Endothelial cell of umbilical vein (primary cell): ENCODE measurements around the gene CACNA1A. TPM values are rescaled to one million over a fixed set of nuclear protein-coding genes. Genes with fewer than 3 reads are reported as not detected.

Source experiments
- BruUV-seq: library from RNA; stranded (reverse); fragments of 400-500 nt; replicated peaks from 2 replicates; lab custom pipeline; 2021; lab: Mats Ljungman, UMichigan
- CTCF ChIA-PET: fragments of 300-600, 350-600 bp; sonication (Branson Sonifier 250); formaldehyde crosslinking; loops from one replicate; lab custom pipeline; 2021; ENCODE audit warnings: antibody characterized with exemption, inconsistent platforms; lab: Charles Lee
- POLR2A ChIA-PET: fragments of 300-600, 350-600 bp; sonication (Branson Sonifier 250); formaldehyde crosslinking; loops from one replicate; lab custom pipeline; 2021; ENCODE audit warnings: antibody characterized with exemption, inconsistent platforms; lab: Charles Lee
- DNase-seq: peaks from one replicate; pipeline ENCODE4 v3.0.0-alpha.2; 2011; ENCODE audit warnings: low read depth, low spot score
- FAIRE-seq: peaks from 2 replicates; lab custom pipeline; 2011; peaks lifted over from hg19 to GRCh38; lab: Jason Lieb, UNC
- H2AFZ ChIP-seq: 2 replicates; pipeline ENCODE4 v1.6.0; 2012; ENCODE audit warnings: low read depth, low read length, control low read depth, inconsistent platforms
- H3K27ac ChIP-seq: 2 replicates; pipeline ENCODE4 v1.5.1; 2011; ENCODE audit warnings: low read depth, mild to moderate bottlenecking, control low read depth, low read length, moderate library complexity; ENCODE audit not compliant: insufficient read depth
- H3K27me3 ChIP-seq, 2 experiments: 2 replicates each; pipeline versions ENCODE4 v1.6.0 to v1.6.1; 2011; ENCODE audit warnings: low read length in 2 of 2, mixed read lengths in 1 of 2; ENCODE audit not compliant: control insufficient read depth in 2 of 2, insufficient read depth in 2 of 2
- H3K36me3 ChIP-seq, 2 experiments: 2 replicates in 1 of 2; 3 replicates in 1 of 2; pipeline ENCODE4 v1.5.1; 2011; ENCODE audit warnings: low read length in 2 of 2, mild to moderate bottlenecking in 1 of 2, moderate library complexity in 1 of 2; ENCODE audit not compliant: control insufficient read depth in 2 of 2, insufficient read depth in 2 of 2; ENCODE audit errors: extremely low read depth in 1 of 2
- H3K4me1 ChIP-seq: 3 replicates; pipeline ENCODE4 v1.5.1; 2011; ENCODE audit warnings: mild to moderate bottlenecking, low read length; ENCODE audit not compliant: control insufficient read depth, insufficient read depth; ENCODE audit errors: extremely low read depth
- H3K4me2 ChIP-seq: 2 replicates; pipeline ENCODE4 v1.6.1; 2011; ENCODE audit warnings: low read length, control low read depth, mixed read lengths; ENCODE audit not compliant: insufficient read depth
- H3K4me3 ChIP-seq, 3 experiments: fragments of 200-600 bp in 1 of 3; sonication (generic), shearing (Covaris generic) in 1 of 3; replicated peaks in 1 of 3; 2 replicates each; pipeline ENCODE4 v1.5.1; 2011 to 2016; ENCODE audit warnings: control low read depth in 3 of 3, low read length in 3 of 3, mild to moderate bottlenecking in 2 of 3, inconsistent platforms in 1 of 3, low read depth in 1 of 3, moderate library complexity in 1 of 3; ENCODE audit not compliant: insufficient read depth in 1 of 3
- H3K79me2 ChIP-seq: 2 replicates; pipeline ENCODE4 v1.6.0; 2012; ENCODE audit warnings: low read length, inconsistent platforms; ENCODE audit not compliant: control insufficient read depth, insufficient read depth
- H3K9ac ChIP-seq: replicated peaks from 2 replicates; pipeline ENCODE3; 2011; ENCODE audit warnings: low read length, control low read depth; ENCODE audit not compliant: insufficient read depth; ENCODE audit errors: extremely low read depth
- H3K9me1 ChIP-seq: replicated peaks from 3 replicates; pipeline ENCODE4 v1.6.0; 2011; ENCODE audit warnings: mild to moderate bottlenecking, low read length; ENCODE audit not compliant: control insufficient read depth, insufficient read depth; ENCODE audit errors: extremely low read depth
- H3K9me3 ChIP-seq: replicated peaks from 2 replicates; pipeline ENCODE4 v1.5.1; 2012; ENCODE audit warnings: low read length, inconsistent platforms; ENCODE audit not compliant: control insufficient read depth, insufficient read depth
- H4K20me1 ChIP-seq: replicated peaks from 2 replicates; pipeline ENCODE3; 2011; ENCODE audit warnings: mild to moderate bottlenecking, low read length; ENCODE audit not compliant: control insufficient read depth, insufficient read depth; ENCODE audit errors: extremely low read depth
- CTCF ChIP-seq, 2 donors: IDR thresholded peaks; 1 replicate in 1 of 2; 2 replicates in 1 of 2; pipeline ENCODE4 v1.5.1; 2011; ENCODE audit warnings: low read length in 2 of 2, mild to moderate bottlenecking in 2 of 2, moderate library complexity in 2 of 2, control low read depth in 1 of 2, inconsistent platforms in 1 of 2, low read depth in 1 of 2; ENCODE audit not compliant: insufficient read depth in 1 of 2; ENCODE audit errors: extremely low read depth in 1 of 2
- EZH2 ChIP-seq: IDR thresholded peaks from 2 replicates; pipeline ENCODE4 v1.6.1; 2012; ENCODE audit warnings: borderline replicate concordance, low read depth, mild to moderate bottlenecking, moderate library complexity, low read length, inconsistent platforms; ENCODE audit not compliant: severe bottlenecking
- FOS ChIP-seq: IDR thresholded peaks from 2 replicates; pipeline ENCODE4 v1.6.1; 2011; ENCODE audit warnings: mild to moderate bottlenecking, low read length, moderate library complexity, borderline replicate concordance; ENCODE audit not compliant: insufficient read depth
- GATA2 ChIP-seq: IDR thresholded peaks from 2 replicates; pipeline ENCODE4 v1.7.0; 2011; ENCODE audit warnings: low read depth, mild to moderate bottlenecking, moderate library complexity, mixed read lengths, low read length; ENCODE audit not compliant: insufficient read length, insufficient read depth
- JUN ChIP-seq: IDR thresholded peaks from 2 replicates; pipeline ENCODE4 v1.6.1; 2011; ENCODE audit warnings: borderline replicate concordance, low read depth; ENCODE audit not compliant: insufficient read length, insufficient read depth
- MAX ChIP-seq: IDR thresholded peaks from 2 replicates; pipeline ENCODE4 v1.6.1; 2011; ENCODE audit not compliant: insufficient read depth, insufficient read length
- MYC ChIP-seq: IDR thresholded peaks from one replicate; pipeline ENCODE4 v1.6.1; 2011; ENCODE audit warnings: mild to moderate bottlenecking, low read depth, low read length
- POLR2A ChIP-seq: IDR thresholded peaks from 2 replicates; pipeline ENCODE4 v1.6.1; 2012; ENCODE audit warnings: low read depth, mild to moderate bottlenecking, control low read depth, low read length
- POLR2AphosphoS5 ChIP-seq: IDR thresholded peaks from 2 replicates; pipeline ENCODE4 v1.6.1; 2012; ENCODE audit warnings: low read depth, mild to moderate bottlenecking, control low read depth, low read length, moderate library complexity; ENCODE audit not compliant: insufficient read depth
- dilution Hi-C: fragments of 300-500 bp; cut with MboI; formaldehyde crosslinking; loops from one replicate; pipeline ENCODE4 v1.15.0; 2019; ENCODE audit warnings: low sequenced_read_pairs; ENCODE audit not compliant: extremely low pct_ligation_motif_present
- intact Hi-C: fragments of 100-400 bp; cut with micrococcal nuclease; formaldehyde crosslinking; loops from one replicate; pipeline ENCODE4 v1.10.0; 2022
- polyA plus RNA-seq, 4 experiments: library from polyadenylated mRNA; depleted of rRNA in 3 of 4; stranded (reverse) in 3 of 4; unstranded in 1 of 4; fragments of >200 nt; gene quantifications; 2 replicates each; pipeline versions ENCODE4 v1.2.1 to v1.2.3, GENCODE V29; 2011 to 2012; ENCODE audit warnings: missing spikeins in 1 of 4
- total RNA-seq: library from RNA; stranded (reverse); gene quantifications from 2 replicates; pipeline ENCODE4 v1.2.3, GENCODE V29; 2021

CACNA1A gene
- total and polyA plus RNA-seq, 2 donors (not counting 3 experiments of a cell fraction or from before 2014, with no cell fraction given) = 0.17 to 0.38 TPM

GRCh38 chr19:13275016-13275722 is 231.1 kb downstream of the CACNA1A start:
- H3K4me3 ChIP-seq = no peak overlapping the region
- H3K27ac ChIP-seq = no peak overlapping the region
- DNase-seq = no peak
- H4K20me1 ChIP-seq = no peaks in the 10 kb centered on the region
- intact Hi-C loops (no loop called here), dilution Hi-C loops (no loop called here)
- POLR2A ChIA-PET = no interaction called here
- H3K9me1 ChIP-seq = no peaks in the 10 kb centered on the region
- no peak for TF ChIP-seq POLR2A
- H3K4me1 ChIP-seq = peaks cover 5% of the 10 kb centered on the region
- no peak overlapping the region for H3K9ac ChIP-seq
- FAIRE-seq = no peak
- no peak overlapping the region for H3K4me2 ChIP-seq
- no peaks in the 10 kb centered on the region for H3K36me3 ChIP-seq
- H3K79me2 ChIP-seq = no peaks in the 10 kb centered on the region
- H3K9me3 ChIP-seq = no peaks in the 10 kb centered on the region
- CTCF ChIA-PET = interaction anchor here (0.6 to 2.5 kb wide), 2 partner anchors 298 to 314 kb away, joined by 4 to 12 read pairs; no protein-coding TSS in a partner anchor
- H2AFZ ChIP-seq = no peak overlapping the region
- H3K27me3 ChIP-seq = no peaks in the 10 kb centered on the region
- BruUV-seq = no TSS peak

- H3K36me3 ChIP-seq = no peaks in the 10 kb centered on the region
- dilution Hi-C loops = no loop called here
- H3K9me1 ChIP-seq = no peaks in the 10 kb centered on the region
- intact Hi-C loops = no loop called here
- FAIRE-seq (no peak), DNase-seq (no peak)
- BruUV-seq = no TSS peak
- no peak for TF ChIP-seq MYC
- no peak for TF ChIP-seq CTCF (IDR thresholded peaks at IDR 0.05; ENCODE audit: extremely low read depth in 1 of 2, insufficient read depth in 1 of 2, low read depth in 1 of 2, low read length in 2 of 2)
- no peak for TF ChIP-seq MAX
- TF ChIP-seq JUN = no peak
- no peak for TF ChIP-seq EZH2
- no peak for TF ChIP-seq FOS
- no peak for TF ChIP-seq GATA2
- no peak for TF ChIP-seq POLR2AphosphoS5
- no peak for TF ChIP-seq POLR2A
- CTCF ChIA-PET = interaction anchor here (1.5 to 2.7 kb wide), 3 partner anchors 7 to 319 kb away, joined by 3 to 17 read pairs (median 7); no protein-coding TSS in a partner anchor
- H4K20me1 ChIP-seq = no peaks in the 10 kb centered on the region
- H3K27ac ChIP-seq = no peak overlapping the region
- H3K9me3 ChIP-seq = no peaks in the 10 kb centered on the region
- no peak overlapping the region for H3K4me3 ChIP-seq
- H3K79me2 ChIP-seq = no peaks in the 10 kb centered on the region
- no peaks in the 10 kb centered on the region for H3K4me1 ChIP-seq
- H3K27me3 ChIP-seq = no peaks in the 10 kb centered on the region
- POLR2A ChIA-PET = no interaction called here
- H3K4me2 ChIP-seq = no peak overlapping the region
- H3K9ac ChIP-seq = no peak overlapping the region
- no peak overlapping the region for H2AFZ ChIP-seq
These were observed 235.7 kb downstream of the CACNA1A start for GRCh38 chr19:13270514-13271105.
